ENCODE data around the gene STOML1. TPM values are rescaled to one million over a fixed set of nuclear protein-coding genes. Genes with fewer than 3 reads are reported as not detected.

The STOML1 gene
- total RNA-seq, 4 donors from 2014 or later = 15.3 to 42.1 (median 30.1) TPM

- H3K36me3 ChIP-seq = no peaks in the 10 kb centered on the region
- 93 to 96% methylated on average over 9 of the region's 9 CpGs for WGBS, 2 donors
- H3K27me3 ChIP-seq = no peaks in the 10 kb centered on the region
- intact Hi-C loops (cut with DNase I) = no loop called here
- H3K9me3 ChIP-seq = no peaks in the 10 kb centered on the region
- H3K4me1 ChIP-seq = peaks cover 12 to 20% of the 10 kb centered on the region in 2 donors
- no peak for DNase-seq
- no peak overlapping the region for H3K4me3 ChIP-seq (replicated peaks in 1 of 3)
- no peak for TF ChIP-seq CTCF (IDR thresholded peaks at IDR 0.05)
- TF ChIP-seq POLR2A (IDR thresholded peaks at IDR 0.05) = no peak
- no peak overlapping the region for H3K27ac ChIP-seq
These were observed 44.4 kb downstream of the STOML1 start for GRCh38 chr15:73947651-73948050.

GRCh38 chr15:73946795-73947370 is 45.2 kb downstream of the STOML1 start:
- intact Hi-C loops (cut with DNase I) = no loop called here
- TF ChIP-seq POLR2A (IDR thresholded peaks at IDR 0.05) (no peak), CTCF (IDR thresholded peaks at IDR 0.05) (no peak)

GRCh38 chr15:73946046-73946721 is 45.9 kb downstream of the STOML1 start:
- Histone ChIP-seq H3K4me1 (peaks cover 0 to 5% of the 10 kb centered on the region in 2 donors), H3K36me3 (no peaks in the 10 kb centered on the region), H3K27ac (no peak overlapping the region), H3K9me3 (no peaks in the 10 kb centered on the region), H3K4me3 (replicated peaks in 1 of 3) (no peak overlapping the region), H3K27me3 (no peaks in the 10 kb centered on the region)
- no peak for DNase-seq
- intact Hi-C loops (cut with DNase I) = no loop called here
- TF ChIP-seq POLR2A (IDR thresholded peaks at IDR 0.05) (no peak), CTCF (IDR thresholded peaks at IDR 0.05) (no peak)
- 89 to 93% methylated on average over 13 to 15 of the region's 17 CpGs for WGBS, 2 donors

More at GRCh38 chr15:73946795-73947370, 45.2 kb downstream of the STOML1 start:
- 95 to 98% methylated on average over 9 of the region's 9 CpGs for whole genome bisulfite sequencing, 2 donors
- no peak for DNase-seq
- H3K27me3 ChIP-seq = no peaks in the 10 kb centered on the region
- H3K27ac ChIP-seq = no peak overlapping the region
- no peaks in the 10 kb centered on the region for H3K9me3 ChIP-seq
- peaks cover 6 to 12% of the 10 kb centered on the region in 2 donors for H3K4me1 ChIP-seq
- H3K36me3 ChIP-seq = no peaks in the 10 kb centered on the region
- H3K4me3 ChIP-seq (replicated peaks in 1 of 3) = no peak overlapping the region

- TF ChIP-seq CTCF (IDR thresholded peaks at IDR 0.05) (no peak), POLR2A (IDR thresholded peaks at IDR 0.05) (no peak)
- intact Hi-C loops (cut with DNase I) = no loop called here
- H3K27ac ChIP-seq = no peak overlapping the region
- WGBS, 2 donors = 93 to 95% methylated on average over 4 of the region's 4 CpGs
- no peak for DNase-seq
- no peak overlapping the region for H3K4me3 ChIP-seq (replicated peaks in 1 of 3)
- no peaks in the 10 kb centered on the region for H3K27me3 ChIP-seq
- H3K9me3 ChIP-seq = no peaks in the 10 kb centered on the region
- H3K36me3 ChIP-seq = no peaks in the 10 kb centered on the region
- no peaks in the 10 kb centered on the region for H3K4me1 ChIP-seq
These were observed 47.0 kb downstream of the STOML1 start for GRCh38 chr15:73945130-73945508.
